GM18868 (cell line): Measurements from ENCODE around the gene FEZF2.

Experiments
- ATAC-seq: cut with Tn5 transposase; IDR thresholded peaks from one replicate; pipeline ENCODE4 v1.9.1; 2021; ENCODE audit warnings: mild to moderate bottlenecking, moderate library complexity; ENCODE audit not compliant: unreplicated experiment

FEZF2 gene

DNA sequence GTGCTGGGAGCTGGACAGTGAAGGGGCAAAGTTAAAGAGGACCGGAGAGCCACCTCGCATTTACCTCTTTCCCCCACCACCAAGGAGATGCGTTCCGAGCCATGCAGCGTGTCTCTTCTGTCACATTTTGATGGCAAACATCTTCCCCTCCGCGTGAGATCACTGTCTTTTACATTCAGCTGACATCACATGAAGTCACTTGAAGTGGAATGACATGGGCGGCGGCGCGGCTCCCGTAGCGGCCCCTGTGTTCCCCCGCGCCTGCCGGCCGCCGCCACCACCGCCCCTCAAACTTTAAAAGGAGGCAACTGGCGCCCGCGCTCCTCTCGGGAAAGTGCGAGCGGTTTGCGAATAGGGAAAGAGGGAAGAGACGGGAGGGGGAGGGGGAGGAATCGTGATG is at the start of gene FEZF2:
FEZF2 (minus strand) TSS at position 336 of the 400 bp plus-strand sequence. CDS start 682 bp downstream, outside the sequence.
- no peak for ATAC-seq

DNA sequence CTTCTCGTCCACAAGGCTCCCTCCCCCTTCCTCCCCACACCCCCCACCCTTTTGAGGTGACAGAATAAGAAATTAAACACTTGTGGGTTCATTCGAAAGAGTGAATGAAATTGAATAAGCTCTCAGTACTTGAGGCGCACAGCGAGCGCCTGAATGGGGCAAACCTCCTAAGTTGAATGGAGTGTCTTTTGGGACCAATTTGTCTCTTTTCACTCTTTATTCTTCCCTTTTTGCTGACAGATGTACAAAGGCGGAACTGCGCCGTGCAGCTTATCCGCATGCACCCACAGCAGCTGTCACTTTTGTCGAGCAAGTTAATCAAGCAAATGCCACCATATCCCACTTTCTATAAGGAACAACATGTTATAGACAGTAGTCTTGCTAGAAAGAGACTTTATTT is 47.9 kb upstream of the FEZF2 start:
- no peak for ATAC-seq

DNA sequence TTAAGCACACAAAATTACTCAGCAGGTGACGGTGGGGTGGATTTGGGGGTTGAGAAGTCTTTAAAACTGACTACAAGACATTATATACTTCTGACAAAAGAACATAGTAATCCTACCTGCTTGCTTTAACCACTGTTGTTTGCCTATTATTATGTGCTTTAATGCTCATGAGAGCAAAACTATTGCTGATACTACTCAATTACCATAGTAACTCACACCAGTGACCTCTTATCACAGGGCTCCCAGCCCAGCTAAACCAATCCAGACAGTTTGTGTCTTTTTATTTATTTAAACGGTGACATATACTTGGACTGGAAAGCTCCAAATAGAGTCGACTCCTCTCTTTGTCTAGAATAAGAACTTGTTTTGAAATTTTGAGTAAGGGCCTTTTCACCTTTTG is 42.8 kb upstream of the FEZF2 start:
- ATAC-seq = no peak

GRCh38 chr3:62415312-62415801 is 42.0 kb upstream of the FEZF2 start:
- no peak for ATAC-seq

GRCh38 chr3:62414786-62415185 is 41.4 kb upstream of the FEZF2 start:
- ATAC-seq = no peak

GRCh38 chr3:62413687-62414086 is 40.3 kb upstream of the FEZF2 start:
- ATAC-seq = no peak

- ATAC-seq = no peak
These were observed 33.6 kb upstream of the FEZF2 start for GRCh38 chr3:62406945-62407344.

GRCh38 chr3:62405566-62405965 is 32.2 kb upstream of the FEZF2 start:
- ATAC-seq = no peak

- no peak for ATAC-seq
These were observed 31.8 kb upstream of the FEZF2 start for GRCh38 chr3:62405135-62405534.

DNA sequence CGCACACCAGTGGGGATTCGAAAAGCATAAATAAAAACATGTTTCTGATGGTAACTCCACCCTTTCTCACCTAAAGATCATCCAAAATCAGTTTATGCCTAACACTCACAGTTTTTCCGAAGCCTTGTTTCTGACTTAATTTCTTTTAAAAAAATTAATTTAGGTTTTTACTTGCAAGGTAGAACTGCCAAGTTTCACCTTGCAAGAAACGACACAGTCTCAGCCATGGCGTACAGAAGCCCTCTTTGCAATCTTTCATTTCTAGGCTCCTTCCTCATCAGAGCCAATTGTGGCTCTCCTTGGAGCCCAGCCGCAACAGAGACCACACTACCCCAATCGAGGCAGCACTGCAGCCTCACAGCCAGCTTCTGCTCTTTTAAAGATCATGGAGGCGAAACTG is 31.0 kb upstream of the FEZF2 start:
- no peak for ATAC-seq

DNA sequence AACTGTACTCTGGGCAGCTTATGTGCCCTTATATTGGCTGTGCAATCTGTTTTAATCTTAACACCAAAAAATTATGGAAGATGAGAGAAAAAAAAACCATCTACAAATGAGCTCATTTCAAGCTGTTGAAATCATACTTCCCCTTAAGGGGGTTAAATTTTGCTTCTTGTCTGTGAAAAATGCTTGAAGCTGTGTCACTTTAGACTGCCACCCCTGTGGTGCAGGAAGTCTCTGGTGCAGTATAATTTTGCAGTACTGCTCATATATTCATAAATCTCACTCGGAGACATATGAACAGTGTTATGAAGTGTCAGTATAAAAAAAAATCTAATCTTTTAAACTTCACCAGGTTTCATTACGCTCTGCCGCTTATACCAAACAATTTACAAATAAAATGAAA is 30.4 kb upstream of the FEZF2 start:
- no peak for ATAC-seq

DNA sequence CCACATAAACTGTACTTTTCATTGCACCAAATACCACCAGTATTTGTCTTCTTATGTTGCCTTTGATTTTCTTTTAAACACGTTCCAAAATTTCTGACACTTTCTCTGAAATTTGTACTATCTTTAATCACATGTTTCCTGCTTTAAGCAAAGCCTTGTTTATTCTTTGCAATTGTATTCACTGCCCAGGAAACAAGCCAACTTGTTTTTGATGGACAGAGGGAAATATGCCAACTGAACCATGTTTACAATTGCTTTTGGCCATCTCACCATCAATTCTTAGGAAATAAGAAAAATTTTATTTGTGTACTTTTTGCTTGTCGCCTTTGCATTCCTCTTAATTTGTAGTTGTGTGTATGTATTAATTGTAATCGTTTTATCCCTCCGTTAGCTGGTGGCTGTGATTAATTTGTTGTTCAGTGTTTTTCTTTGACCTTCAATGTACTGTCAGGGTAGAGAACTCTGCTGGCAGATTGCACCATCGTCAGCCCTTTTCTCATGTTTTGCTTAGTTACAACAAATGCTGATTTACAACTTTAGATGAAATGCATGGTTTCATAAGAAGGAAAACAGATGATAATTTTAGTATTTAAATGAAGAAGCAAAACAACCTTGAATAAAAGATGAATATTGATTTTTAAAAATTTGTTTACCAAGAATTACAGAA is 19.4 kb upstream of the FEZF2 start:
- no peak for ATAC-seq

- no peak for ATAC-seq
These were observed 13.9 kb upstream of the FEZF2 start for GRCh38 chr3:62387251-62387650.

DNA sequence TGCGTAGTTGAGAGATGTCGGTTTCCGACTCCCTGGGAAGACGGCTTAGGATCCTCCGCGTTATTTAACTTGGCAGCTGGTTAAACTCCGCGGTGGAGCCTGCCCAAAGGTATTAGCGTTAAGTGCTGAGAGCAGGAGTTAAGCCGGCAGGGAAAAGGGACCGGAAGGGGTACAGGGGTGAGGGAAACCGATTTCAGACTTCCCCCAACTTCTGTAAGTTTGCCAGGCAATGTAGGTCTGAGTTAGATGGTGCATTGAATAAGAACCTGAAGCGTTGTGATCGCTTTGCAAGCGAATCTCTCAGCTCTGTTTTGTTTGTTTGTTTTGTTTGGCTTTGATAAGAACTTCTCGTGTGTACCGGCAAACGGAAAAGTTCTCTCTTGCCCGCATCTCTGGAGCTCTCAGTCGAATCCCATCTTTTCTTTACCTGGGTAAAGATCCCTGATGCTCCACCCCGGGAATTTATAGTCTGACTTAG is 6.0 kb upstream of the FEZF2 start:
- no peak for ATAC-seq

DNA sequence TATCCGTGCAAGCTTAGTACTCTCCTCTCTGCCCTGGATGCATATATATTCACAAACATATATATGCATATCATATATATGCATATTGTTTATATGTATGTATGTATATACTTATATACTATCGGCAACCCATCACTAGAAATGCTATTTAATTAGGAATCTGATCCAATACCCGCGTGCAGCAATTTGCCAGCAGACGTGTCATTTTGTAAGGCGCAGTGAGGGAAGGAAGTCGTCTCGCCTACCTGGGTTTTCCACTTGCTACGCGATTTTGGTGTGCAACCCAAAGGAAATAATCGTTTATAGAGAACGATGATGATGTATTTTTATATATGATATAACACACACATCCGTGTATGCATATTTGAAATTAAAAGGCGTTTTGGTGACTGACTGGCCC is 5.6 kb upstream of the FEZF2 start:
- ATAC-seq = no peak

GRCh38 chr3:62378311-62378789 is 5.0 kb upstream of the FEZF2 start:
- ATAC-seq = no peak

GRCh38 chr3:62376906-62377877 is 3.8 kb upstream of the FEZF2 start:
- ATAC-seq = no peak

DNA sequence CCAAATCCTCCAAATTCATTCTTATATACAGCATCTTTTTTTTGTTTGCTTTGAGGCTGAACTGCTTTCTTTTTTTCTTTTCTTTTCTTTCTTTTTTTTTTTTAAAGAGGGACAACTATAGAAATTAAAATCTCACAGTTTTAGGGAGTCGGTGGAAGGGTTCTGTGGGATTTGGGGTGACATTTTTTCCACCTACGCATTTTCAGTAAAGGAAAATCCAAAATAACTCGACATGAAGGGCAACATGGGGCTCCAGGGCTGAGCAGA is 3.0 kb upstream of the FEZF2 start:
- ATAC-seq = no peak

- no peak for ATAC-seq
These were observed 2.5 kb upstream of the FEZF2 start for GRCh38 chr3:62375655-62376453.

DNA sequence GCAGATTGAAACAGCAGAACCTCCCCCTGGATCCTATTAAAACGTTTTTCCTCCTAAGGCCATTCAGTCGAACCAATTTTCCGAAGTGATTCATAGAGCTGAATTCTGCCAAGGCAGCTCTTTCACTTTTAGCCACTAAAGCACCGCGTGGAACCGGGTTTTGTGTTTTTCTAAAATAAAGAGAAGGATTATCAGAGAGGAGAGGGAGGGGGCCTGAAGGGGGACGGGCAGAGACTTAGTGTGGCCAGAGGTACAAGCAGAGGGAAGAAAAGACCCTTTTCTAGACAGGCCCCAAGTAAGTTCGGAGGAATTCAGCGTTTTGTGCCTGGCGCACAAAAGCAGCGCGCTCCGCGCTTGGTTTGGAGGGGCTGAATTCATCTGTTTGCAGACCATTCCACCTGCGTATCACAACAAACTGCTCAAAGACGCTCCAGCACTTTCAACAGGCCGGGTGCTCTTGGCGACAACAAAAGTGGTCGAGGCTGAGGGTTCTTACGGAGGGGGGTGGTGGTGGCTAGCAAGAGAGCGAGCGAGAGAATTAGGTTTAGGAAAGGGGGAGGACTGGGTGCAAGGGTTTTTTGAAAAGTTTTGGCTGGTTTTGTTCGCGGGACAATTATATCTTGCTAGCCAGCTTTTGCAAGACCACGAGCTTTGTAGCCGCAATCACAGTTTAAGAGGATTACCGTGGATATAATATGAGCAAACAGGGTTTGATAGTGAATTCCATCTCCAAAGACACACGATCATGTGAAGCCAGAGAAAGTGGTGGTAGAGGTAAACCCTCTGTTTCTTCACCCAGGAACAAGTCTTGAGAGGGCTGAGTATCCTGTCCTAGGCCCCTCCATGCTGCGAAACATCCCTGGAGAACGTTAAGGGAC is 1.2 kb upstream of the FEZF2 start:
- ATAC-seq = no peak
